ENCODE measurements around the gene PIK3R3.
"Not testable (repeated sequence)": the region's sequence is repeated elsewhere in the genome, so short reads cannot be mapped to it uniquely, and the experiment has no call there.

PIK3R3 gene

DNA sequence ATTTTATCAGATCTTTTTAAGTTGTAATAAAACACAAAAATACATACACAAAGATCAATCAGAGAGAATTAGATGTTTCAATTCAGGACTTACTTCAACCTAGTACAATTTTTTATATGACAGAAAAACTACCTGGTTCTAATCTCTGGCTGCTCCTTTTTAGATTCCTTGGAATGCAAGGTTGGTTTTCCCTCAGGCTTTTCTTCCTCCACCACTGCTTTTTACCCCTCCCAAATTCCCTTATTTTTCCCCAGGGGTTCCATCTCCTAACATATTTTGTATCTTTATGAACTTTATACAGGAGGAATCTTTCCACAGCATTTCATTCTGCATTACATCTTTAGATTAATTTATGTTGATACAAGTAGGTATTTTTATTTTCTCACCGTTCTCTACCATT, 33.2 kb downstream of the PIK3R3 start:
- no peak for DNase-seq

DNA sequence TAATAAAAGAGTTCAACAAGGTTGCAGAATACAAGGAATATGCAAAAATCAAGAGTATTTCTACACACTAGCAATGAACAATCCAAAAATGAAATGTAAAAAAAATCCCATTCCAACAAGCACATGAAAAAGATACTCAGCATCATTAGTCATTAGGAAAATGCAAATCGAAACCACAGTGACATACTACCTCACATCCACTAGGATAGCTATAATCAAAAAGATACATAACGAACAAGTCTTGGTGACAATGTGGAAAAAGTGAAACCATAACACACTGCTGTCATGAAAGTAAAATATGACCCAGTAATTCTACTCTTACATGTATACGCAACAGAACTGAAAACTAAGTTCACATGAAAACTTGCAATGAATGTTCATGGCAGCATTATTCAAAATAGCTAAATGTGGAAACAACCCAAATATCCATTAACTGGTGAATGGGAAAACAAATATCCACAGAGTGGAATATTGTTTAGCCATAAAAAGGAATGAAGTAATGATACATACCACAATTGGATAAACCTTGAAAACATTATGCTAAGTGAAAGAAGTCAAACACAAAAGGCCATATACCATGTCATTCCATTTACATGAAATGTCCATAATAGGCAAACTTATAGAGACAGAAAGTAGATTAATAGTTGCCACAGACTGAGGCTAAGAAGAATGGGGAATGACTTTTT, 34.3 kb downstream of the PIK3R3 start:
- no peak for DNase-seq

DNA sequence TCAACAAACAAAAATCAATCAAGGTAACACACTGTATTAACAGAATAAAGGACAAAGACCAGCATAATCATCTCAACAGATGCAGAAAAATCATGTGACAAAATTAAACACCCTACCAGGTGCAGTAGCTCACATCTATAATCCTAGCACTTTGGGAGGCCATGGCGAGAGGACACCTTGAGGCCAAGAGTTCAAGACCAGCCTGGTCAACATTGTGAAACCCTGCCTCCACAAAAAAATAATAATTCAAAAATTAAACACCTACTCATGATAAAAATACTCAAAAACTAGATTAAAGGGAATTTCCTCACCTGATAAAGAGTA, 35.3 kb downstream of the PIK3R3 start:
- DNase-seq = no peak

DNA sequence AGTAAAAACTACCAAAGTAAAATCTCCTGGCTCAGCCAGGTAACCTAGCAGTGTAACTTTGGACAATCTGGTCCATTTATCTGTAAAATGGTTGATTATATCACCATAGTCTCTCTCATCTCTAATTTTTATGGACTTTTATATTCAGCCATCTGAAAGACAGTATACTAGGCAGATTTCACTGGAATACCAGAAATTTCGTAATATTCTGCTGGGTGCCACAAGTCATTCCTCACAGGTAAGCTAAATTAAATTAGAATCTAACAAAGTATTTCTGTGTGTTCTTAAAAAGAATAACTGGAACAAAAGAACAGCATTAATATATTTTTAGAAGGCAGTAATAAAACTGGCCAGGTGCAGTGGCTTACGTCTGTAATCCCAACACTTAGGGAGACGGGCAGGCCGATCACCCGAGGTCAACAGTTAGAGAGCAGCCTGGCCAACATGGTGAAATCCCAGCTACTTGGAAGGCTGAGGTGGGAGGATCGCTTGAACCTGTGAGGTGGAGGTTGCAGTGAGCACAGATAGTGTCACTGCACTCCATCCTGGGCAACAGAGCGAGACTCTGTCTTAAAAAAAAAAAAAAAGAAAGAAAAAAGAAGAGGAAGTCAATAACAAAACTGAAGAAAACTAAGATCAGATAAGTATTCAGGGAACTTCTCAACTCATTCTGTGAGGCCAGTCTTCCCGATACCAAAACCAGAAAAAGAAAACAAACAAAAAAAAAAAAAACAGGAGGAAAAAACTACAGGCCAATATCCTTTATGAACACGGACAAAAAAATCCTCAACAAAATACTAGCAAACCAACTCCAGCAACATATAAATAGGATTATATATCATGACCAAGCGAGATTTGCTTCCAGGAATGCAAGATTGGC, 35.9 kb downstream of the PIK3R3 start:
- DNase-seq = no peak

DNA sequence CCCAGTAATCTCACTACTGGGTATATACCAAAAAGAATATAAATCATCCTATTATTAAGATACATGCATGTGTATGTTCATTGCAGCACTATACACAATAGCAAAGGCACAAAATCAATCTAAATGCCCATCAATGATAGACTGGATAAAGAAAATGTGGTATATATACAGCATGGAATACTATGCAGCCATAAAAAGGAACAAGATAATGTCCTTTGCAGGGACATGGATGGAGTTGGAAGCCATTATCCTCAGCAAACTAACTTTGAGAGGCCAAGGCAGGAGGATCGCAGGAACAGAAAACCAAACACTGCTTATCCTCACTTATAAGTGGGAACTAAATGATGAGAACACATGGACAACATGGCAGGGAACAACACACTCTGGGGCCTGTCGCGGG, 37.3 kb downstream of the PIK3R3 start:
- DNase-seq = not testable (repeated sequence)

DNA sequence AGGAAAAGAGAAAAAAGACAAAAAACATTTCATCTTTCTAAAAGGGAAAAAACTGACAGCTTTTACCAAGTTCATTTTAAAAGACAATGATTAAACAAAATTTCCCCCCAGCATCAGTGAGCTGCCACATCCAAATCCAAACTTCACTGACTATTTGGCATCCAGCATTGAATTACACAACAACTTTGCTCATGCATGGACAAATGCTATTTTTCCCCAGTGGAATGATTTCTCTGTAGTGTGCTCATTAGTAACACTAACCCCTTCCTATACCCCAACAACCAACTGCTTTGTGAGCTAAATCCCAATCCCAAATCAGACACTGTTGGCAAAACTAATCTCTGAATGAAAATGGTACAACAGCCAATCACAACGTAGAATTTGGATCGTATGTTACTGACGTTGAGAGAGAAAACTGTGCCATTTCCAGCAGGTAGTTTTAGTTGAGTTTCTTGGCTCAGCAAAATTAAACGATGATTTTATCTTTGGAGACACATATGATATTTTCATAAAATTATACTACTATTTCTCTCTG, 37.9 kb downstream of the PIK3R3 start:
- DNase-seq = no peak

DNA sequence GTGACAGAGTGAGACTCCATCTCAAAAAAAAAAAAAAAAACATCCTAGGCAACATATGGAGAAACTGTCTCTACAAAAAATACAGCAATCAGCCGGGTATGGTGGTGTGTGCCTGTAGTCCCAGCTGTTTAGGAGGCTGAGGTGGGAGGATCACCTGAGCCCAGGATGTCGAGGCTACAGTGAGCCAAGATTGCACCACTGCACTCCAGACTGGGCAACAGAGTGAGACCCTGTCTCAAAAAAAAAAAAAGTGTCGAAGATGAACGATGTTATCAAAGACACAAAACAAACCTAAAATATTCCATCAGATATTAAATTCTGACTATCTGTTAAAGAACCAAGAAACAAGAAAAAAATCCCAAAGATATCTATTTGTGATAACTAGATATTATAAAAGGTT, 38.6 kb downstream of the PIK3R3 start:
- DNase-seq = not testable (repeated sequence)

DNA sequence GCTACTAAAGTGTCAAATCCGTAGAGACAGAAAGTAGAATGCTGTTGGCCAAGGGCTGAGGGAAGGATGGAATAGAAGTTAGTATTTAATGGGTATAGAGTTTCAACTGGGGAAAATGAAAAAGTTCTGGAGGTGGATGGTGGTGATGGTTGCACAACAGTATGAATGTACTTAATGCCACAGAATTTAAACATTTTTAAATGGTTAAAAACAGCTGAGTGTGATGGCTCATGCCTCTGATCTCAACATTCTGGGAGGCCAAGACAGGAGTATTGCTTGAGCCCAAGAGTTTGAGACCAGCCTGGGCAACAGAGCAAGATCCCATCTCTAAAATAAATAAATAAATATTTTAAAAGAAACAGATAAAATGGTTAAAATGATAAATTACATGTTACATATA, 44.5 kb downstream of the PIK3R3 start:
- no peak for DNase-seq

DNA sequence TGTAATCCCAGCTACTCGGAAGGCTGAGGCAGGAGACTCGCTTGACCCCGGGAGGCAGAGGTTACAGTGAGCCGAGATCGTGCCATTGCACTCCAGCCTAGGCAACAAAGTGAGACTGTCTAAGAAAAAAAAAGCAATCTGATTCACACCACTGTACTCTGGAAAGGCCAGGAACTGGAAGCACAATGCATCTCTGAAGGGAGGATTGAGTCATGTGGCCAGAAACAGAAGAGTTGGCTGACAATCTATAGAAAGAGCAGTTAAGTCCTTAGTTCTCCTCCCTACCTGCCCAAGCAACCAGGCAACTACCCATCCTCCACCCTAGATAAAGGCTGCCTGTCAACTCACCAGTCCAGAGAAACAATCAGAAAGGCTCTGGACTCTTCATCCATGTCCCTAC, 45.9 kb downstream of the PIK3R3 start:
- DNase-seq = no peak

DNA sequence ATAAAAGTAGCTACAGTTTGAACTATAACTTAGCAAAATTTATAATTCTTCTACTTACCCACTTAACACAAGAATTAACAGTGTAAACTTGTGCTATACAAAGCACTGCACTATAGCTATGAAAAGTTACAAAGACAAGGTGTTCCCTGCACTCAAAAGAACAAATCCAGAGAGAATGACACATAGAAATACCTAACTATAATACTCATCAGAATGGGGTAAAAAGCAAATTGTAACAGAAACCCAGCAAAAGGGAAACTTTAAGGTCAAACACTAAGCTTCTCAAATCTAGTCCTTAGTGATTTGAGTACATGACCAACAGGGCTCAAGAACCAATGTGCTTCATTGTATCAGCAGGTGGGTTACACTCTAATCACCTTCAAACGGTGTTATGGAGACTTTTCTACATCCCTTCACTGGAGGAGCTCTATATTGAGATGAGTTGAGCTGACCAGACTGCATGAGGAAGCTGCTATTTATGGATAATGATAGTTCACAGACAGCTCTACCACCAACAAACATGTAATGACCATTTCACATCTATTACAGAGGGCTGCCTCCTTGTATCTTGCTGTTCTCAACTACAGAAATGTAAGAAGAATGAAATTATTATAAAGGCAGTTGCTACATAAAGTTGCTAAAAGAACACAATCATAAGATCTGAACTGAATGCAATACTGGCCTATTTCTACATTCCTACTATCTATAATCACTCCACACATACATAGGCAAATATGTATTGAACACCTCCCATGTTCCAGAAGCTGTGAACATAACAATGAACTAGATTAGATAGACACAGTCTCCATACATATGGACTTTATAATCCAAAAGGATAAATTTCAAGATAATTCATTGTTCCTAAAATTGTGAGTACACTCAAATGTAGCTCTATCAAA, 47.6 kb downstream of the PIK3R3 start:
- DNase-seq = no peak

DNA sequence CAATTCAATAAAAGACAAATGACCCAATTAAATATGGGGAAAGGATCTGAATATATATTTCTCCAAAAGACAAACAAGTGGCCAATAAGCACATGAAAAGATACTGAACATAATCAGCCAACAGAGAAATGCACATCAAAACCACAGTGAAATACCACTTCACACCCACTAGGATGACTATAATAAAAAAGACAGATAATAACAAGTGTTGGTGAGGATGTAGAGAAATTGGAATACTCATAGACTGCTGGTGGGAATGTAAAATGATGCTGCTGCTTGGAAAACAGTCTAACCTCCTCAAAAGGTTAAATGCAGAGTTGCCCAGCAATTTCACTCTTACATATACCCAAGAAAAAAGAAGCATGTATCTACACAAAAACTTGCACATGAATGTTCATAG, 48.9 kb downstream of the PIK3R3 start:
- DNase-seq = no peak

DNA sequence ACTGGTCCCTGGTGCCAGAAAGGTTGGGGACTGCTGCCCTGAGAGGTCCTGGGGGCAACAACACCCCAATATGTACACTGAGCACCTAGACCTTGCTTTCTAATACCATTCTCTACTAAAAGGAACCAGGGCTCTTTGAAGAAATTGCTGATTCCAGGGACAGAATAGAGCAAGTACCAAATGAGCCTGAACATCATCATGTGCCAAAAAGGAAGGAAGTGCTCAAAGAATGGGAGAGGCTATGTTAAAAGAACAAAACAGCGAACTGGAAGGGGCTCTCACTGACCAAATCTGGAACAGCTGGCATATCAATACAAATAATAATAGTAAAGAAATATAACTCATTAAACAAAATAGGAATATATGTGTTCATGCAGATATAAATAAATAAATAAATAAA, 50.8 kb downstream of the PIK3R3 start:
- DNase-seq = no peak

DNA sequence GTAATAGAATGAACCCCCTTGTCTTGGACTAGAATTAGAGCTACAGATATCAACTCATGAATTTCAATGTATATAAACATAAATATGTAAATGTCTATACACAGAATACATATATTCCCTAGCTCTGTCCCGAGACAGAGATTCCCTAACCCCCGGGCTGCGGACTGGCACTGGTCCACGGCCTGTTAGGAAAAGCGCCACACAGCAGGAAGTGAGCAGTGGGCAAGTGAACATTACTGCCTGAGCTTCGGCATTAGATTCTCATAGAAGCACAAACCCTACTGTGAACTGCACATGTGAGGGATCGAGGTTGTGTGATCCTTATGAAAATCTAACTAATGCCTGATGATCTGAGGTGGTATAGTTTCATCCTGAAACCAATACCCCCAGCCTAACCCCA, 51.2 kb downstream of the PIK3R3 start:
- no peak for DNase-seq

DNA sequence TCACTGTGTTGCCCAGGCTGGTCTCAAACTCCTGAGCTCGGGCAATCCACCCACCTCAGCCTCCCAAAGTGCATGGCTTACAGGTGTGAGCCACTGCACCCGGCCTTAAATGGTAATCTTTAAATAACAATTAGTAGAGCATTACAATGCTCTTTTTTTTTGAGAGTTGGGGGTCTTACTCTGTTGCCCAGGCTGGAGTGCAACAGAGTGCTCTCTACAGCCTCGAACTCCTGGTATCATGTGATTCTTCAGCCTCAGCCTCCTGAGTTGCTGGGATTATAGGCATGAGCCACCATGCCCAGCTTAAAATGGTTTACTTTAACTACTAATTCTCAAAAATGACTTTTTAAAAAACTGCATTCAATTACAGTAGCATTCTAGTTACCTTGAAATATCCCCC, 52.2 kb downstream of the PIK3R3 start:
- DNase-seq = no peak

DNA sequence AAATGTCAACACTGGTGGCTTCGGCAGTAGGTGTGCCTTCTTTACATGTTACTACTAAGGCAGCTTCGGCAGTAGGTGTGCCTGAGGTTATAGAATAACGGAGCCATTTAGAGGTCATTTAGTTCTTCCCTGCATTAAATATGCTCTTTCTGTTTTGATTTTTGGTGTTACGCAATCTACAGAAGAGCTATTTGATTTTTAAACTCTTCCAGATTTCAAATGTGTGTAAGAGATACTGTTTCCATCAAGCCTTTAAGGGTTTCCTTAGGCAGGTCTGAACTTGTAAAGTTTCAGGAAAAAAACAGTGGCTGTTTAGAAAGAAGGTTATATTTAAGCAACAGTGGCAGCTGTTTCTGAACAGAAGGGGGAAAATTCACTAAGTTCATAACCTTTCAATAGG, 54.8 kb downstream of the PIK3R3 start:
- DNase-seq = no peak

DNA sequence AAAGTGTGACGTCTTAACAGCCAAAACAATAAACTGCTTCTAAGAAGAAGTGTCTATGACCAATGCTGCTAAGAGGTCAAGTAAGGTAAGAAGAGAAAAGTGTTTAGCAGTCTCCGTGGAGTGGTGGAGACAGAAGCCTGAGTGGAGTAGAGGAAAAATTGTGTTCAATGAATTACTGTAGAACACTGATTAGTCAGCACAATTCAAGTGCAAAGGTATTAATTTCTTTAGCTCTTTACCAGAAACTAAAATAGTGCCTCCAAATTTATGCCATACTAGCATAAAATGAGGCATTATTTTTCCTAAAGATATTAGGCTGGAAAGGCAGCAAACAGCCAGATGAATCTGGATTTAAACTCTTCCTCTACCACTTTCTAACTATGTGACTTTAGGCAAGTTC, 56.1 kb downstream of the PIK3R3 start:
- no peak for DNase-seq

DNA sequence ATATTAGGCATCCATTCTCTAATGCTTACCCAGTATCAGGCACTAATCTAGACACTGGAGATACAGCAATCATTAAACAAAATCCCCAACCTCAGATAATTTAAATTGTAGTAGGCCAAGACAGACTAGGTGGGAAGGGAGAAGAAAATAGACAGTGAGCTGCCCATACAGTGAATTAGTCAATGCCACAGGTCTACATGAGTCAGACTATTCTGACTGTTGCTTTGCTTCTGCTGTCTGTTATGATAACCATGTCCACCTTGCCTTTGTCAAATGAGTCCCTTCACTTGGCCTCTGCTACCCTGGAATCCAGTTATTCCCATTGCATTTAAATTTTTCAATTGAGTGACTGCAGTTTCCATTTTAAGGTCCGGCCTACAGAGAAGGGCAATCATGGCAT, 59.5 kb downstream of the PIK3R3 start:
- no peak for DNase-seq

DNA sequence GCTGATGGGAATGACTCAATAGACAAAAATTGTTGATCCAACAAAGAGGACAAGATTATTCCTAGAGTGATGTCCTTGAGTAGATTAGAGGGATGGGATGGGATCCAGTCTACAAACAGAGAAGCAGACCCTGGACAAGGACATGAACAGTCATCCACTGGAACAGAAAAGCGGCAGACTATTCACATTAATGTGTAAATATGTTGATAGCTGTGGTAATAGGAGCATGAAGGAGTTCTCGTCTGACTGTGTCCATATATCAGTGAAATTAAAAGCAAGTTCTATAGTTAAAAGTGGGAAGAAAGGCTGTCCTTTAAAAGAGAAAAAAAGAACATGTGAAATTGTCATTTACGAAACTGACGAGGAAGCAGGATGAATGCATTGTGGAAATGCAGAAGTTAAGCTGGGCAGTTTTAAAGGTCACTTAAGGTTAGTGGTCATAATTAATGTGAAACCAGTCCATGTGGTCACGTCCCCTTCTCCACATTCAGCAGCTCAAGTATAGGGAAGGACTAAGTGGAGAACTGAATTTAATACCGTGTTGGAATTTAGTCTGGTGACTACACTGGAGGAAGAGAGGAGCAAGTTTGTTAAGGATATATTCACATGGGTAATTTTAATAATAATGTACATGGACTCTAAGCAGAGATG, 62.1 kb downstream of the PIK3R3 start:
- no peak for DNase-seq

DNA sequence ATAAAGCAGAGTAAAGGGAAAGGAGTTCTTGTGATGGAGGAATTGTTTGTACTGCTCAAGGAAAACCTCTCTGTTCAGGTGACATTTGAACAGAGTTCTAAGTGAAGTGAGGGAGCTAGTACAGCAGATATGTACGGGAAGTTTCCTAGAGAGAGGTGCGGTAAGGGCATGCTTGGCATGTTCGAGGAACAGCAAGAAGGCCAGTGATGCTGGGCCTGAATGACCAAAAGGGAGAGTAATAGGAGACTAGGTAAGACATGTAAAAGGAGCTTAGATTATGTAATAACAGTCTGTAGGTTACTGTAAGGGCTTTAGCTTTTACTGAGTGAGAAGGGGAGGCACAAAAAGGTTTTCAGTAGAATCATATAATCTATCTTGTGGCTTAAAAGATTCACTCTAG, 63.9 kb downstream of the PIK3R3 start:
- no peak for DNase-seq

DNA sequence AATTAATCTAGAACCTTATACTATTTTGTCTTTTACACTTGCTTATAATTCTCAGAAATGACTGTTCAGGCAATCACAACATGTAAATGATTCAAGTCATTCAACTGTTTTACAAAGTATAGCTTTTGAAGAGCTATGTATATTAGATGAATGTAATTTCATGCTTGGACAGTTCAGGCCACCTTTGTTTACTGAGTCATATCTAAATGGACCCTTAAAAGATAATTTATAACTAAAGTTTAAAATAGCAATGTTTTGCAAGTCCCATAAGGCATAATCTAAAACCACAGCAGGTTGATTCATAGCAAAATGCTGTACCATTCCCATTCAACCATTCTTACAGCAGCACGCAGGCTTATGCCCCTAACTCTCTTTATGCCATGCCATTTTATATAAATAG, 64.8 kb downstream of the PIK3R3 start:
- no peak for DNase-seq

DNA sequence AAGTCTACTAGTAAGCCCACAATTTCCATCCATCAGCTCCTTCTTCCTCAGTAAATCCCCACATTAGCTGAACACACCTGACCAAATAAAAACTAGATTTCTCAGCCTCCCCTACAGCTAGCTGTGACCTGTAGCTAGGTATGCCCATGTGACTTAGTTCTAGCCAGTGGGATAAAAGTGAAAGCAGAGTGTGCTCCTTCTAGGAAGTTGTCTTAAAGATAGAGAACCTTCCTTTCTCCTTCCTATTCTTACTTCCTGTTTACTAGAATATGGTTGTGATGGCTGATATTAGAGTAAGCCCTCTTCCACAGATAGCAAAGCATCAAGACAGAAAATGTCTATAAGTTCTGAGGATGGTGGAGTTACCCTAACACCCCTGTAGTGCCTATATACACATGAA, 67.0 kb downstream of the PIK3R3 start:
- no peak for DNase-seq

DNA sequence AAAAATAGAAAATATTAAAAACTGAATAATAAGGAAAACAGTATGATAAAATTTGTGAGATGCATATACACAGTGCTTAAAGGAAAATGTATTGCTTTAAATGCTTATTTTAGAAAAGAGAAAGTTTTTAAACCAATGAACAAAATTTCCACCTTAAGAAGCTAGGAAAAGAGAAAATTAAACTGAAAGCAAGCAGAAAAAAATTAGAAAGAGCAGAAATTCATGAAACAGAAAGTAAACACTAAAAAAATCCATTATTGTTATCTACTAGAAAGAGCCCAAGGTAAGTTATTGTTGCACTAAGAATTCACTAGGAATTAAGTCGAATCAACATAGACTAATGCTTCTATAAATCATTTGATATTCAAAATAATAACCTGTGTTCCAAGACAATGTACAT, 67.7 kb downstream of the PIK3R3 start:
- no peak for DNase-seq

Measured in cerebellar nuclear complex (tissue), 1 donor.